ENCODE results near the gene SF3B2. TPM values are rescaled to one million over a fixed set of nuclear protein-coding genes. Genes with fewer than 3 reads are reported as not detected.
"Not testable (repeated sequence)": the region's sequence is repeated elsewhere in the genome, so short reads cannot be mapped to it uniquely, and the experiment has no call there.

The SF3B2 gene
- total RNA-seq, 1 donor from 2014 or later, result 204 TPM

DNA sequence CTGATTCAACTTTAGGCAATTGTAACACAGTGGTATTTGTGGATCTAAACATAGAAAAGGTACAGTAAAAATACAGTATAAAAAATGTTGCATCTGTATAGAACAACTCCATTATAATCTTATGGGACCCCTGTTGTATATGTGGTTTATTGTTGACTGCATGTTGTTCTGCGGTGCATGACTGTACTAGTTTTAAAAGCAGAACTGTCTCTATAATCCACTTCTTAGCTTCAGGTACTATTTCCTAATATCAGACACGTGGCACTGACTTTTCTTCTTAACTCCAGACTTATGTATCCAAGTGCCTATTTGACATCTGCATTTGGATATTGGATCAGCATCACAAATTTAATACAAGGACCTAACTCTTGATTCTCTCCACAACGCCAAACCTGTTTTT, 59.0 kb downstream of the SF3B2 start:
- no peak for DNase-seq (ENCODE audit: low read depth)
- TF ChIP-seq, protein P1, sequence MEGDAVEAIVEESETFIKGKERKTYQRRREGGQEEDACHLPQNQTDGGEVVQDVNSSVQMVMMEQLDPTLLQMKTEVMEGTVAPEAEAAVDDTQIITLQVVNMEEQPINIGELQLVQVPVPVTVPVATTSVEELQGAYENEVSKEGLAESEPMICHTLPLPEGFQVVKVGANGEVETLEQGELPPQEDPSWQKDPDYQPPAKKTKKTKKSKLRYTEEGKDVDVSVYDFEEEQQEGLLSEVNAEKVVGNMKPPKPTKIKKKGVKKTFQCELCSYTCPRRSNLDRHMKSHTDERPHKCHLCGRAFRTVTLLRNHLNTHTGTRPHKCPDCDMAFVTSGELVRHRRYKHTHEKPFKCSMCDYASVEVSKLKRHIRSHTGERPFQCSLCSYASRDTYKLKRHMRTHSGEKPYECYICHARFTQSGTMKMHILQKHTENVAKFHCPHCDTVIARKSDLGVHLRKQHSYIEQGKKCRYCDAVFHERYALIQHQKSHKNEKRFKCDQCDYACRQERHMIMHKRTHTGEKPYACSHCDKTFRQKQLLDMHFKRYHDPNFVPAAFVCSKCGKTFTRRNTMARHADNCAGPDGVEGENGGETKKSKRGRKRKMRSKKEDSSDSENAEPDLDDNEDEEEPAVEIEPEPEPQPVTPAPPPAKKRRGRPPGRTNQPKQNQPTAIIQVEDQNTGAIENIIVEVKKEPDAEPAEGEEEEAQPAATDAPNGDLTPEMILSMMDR (conservative IDR thresholded peaks at IDR 0.05; ENCODE audit: low read depth, low read length), result no peak
- no peak overlapping the region for H3K4me3 ChIP-seq (ENCODE audit: low read depth, low read length)

DNA sequence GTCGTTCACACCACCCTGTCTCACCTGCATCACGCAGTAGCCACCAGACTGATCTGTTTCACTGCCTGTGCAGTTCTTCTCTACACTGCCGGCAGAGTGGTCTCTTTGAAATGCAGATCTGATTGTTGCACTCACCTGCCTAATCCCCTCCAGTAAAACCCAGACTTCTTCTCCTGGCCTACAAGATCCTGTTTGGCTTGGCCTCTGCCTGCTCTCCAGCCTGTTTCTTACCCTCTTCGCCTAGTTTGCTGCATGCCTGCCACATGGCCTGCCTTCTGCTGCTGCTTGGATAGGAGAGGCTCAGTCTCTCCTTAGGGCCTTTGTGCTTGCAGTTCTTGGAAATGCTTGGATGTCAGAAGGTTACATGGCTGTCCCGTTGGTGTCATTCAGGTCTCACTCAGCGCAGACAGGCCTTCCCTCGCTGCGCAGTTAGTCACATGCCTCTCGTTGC, 59.9 kb downstream of the SF3B2 start:
- no peak overlapping the region for H3K4me3 ChIP-seq (ENCODE audit: low read depth, low read length)
- TF ChIP-seq, protein P1 (conservative IDR thresholded peaks at IDR 0.05; ENCODE audit: low read depth, low read length), result no peak
- DNase-seq (ENCODE audit: low read depth), result no peak

DNA sequence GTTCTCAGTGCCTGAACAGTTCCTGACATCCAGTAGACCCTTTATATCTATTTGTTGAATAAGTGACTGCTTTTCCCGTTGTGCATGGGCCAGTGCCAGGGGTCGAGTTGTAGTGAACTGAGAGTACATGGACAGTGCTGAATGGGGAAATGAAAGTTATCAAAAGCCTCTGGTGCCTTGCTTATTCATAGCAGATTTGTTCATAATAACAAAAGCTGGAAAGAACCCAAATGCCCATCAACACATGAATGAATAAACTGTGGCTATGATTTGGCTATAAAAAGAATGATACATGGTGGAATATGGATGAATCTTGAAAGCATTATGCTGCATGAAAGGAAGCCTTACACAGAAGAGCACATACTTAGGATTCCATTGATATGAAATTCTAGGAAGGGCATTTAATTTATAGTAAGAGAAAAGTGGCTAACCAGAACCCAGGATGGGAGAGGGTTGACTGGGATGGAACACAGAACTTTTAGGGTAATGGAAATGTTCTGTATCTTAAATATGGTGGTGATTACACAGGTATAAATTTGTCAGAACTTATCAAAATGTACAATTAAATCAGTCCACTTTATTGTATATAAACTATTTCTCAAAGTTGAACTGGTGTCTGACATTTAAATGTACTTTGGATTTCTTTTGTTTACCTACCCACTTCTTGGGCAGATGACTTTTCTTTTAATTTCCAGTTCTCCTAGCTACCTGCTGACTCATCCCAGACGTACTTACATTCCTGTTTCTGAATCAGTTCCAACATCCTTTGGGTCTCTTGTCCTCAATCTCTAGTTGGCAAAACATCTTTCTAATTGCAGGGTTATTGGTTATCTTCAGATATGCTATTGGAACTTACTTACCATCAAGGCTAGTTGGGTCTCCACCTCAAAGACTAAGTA, 60.7 kb downstream of the SF3B2 start:
- TF ChIP-seq, protein P1 (conservative IDR thresholded peaks at IDR 0.05; ENCODE audit: low read depth, low read length), result no peak
- no peak for DNase-seq (ENCODE audit: low read depth)
- no peak overlapping the region for H3K4me3 ChIP-seq (ENCODE audit: low read depth, low read length)

DNA sequence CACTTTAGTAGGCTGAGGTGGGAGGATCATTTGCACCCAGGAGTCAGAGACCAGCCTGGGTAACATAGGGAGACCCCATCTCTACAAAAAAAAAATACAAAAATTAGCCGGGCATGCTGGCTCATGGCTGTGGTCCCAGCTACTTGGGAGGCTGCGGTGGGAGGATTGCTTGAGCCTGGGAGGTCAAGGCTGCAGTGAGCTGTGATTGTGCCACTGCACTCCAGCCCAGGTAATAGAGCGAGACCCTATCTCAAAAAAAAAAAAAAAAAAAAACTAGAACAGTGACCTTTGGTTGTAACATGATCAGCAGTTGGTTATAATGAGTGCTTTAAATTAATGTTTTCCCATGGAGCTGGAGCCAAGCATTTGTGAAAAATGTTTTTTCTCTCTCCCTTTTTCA, 62.8 kb downstream of the SF3B2 start:
- H3K4me3 ChIP-seq (ENCODE audit: low read depth, low read length); DNase-seq (ENCODE audit: low read depth): not testable (repeated sequence)

DNA sequence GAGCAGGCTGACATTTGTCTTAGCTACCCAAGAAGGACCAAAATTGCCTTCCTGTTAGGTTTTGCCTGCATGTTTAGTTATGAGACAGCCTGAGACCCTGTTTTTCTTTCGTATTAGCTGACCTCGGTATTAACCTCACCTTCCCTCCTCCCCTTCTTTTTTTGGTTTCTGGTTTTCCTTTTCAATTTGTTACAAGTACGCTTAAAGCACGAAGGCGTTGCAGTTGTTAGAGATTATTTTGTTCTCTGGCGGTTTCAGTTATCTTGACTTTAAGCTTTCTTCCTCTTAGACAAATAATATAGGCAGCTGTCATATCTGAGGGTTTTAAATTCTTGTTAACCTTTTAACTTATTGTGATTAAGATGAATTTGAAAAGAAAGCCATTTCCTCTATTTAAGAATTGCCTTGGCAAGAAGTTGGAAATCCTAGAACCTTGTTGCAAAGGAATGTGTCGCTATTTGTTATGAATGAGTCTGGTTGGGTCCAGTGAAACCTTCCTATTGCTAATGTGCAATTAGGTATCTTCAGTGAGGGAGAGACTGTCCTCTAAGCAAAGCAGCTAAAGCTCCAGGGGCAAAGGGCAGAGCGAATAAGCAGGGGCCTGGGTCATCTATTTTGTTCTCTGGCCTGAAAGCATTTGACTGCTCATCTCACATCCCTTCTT, 63.6 kb downstream of the SF3B2 start:
- TF ChIP-seq, protein P1 (conservative IDR thresholded peaks at IDR 0.05; ENCODE audit: low read depth, low read length), result no peak
- H3K4me3 ChIP-seq (ENCODE audit: low read depth, low read length), result no peak overlapping the region
- DNase-seq (ENCODE audit: low read depth), result no peak

DNA sequence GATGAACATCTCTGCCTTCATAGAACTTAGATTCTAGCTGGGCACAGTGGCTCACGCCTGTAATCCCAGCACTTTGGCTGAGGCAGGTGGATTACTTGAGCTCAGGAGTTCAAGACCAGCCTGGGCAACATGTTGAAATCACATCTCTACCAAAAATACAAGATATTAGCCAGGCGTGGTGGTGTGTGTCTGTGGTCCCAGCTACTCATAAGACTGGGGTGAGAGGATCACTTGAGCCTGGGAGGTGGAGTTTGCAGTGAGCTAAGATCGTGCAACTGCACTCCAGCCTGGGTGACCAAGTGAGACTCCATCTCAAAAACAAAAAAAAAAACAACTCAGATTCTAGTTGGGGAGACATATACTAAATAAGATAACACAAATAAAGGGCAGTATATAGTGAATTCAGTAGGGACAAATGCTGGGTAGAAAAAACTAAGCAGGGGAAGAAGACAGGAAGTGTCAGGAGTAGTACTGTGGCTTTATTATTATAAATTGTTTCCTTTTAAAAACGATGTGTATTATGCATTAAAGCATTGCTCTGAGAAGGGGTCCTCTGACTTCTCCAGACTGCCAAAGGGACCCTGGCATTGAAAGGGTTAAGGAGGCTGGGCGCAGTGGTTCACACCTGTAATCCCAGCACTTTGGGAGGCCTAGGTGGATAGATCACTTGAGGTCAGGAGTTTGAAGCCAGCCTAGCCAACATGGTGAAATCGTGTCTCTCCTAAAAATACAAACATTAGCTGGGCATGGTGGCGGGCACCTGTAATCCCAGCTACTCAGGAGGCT, 64.6 kb downstream of the SF3B2 start:
- TF ChIP-seq, protein P1 (conservative IDR thresholded peaks at IDR 0.05; ENCODE audit: low read depth, low read length), result no peak
- no peak for DNase-seq (ENCODE audit: low read depth)
- no peak overlapping the region for H3K4me3 ChIP-seq (ENCODE audit: low read depth, low read length)

DNA sequence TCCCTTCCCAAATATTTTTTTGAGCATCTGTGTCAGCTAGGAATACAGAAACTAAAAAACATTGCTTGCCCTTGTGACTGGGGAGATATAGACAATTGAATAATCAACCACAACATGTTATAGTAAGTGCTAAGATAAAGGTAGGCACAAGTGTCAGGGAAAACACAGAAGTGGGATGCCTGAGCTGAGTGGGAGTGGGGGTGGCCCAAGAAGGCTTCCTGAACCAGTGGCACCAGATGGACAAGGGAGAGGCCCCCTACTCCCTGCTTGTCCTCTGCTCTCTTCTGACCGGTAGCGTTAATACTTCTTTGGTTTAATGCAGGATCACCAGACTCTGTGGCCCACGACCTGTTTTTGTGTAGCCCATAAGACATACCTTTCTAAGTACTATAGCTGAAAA, 66.7 kb downstream of the SF3B2 start:
- no peak overlapping the region for H3K4me3 ChIP-seq (ENCODE audit: low read depth, low read length)
- no peak for DNase-seq (ENCODE audit: low read depth)
- TF ChIP-seq, protein P1 (conservative IDR thresholded peaks at IDR 0.05; ENCODE audit: low read depth, low read length), result no peak

All from epithelial cell of proximal tubule (primary cell).